NCI-H1105 (cell line): ENCODE measurements around the gene SGO1.

ENCODE experiments used
- DNase-seq: peaks from one replicate; lab custom pipeline; 2025; lab: John Stamatoyannopoulos, UW

Gene SGO1

GRCh38 chr3:20154928-20155327 lies 31.1 kb downstream of the SGO1 start:
- no peak for DNase-seq

GRCh38 chr3:20154078-20154477 lies 31.9 kb downstream of the SGO1 start:
- DNase-seq = no peak

- DNase-seq = no peak
These were observed 37.5 kb downstream of the SGO1 start for GRCh38 chr3:20148466-20148865.

DNA sequence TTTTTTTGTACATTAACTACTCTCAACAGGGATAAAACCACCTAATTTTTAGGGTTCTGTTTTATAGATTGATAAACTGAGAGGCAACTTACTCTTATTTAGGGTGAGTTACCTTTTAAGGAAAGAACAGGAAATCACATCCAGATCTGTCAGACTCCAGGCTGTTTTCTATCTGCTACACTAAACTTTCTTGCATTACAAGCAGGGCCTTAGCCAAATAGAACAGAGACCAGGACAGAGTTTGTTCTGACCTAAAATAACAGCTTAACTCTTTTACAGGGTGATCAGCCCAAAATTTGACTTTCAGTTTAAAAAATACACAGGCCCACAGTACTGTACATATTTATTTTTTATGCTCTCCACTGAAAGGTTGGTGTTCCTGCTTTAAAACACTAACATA lies 38.6 kb downstream of the SGO1 start:
- DNase-seq = no peak

DNA sequence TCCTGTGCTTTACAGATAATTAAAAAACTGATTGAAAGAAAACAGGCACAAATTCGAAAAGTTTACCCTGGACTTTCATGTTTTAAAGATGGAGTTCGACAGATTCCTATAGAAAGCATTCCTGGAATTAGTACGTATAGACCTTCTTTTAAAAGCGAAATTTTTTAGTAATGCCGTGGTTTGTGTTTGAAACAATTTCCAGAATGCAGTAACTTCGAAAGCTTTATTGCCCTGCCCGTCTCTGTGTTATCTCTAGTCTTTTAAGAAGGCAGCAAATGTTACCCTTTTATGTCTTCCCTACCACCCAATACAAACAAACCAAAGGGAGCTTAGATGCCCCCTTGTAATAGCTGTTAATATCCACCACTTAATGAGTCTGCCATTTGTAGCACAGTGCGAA lies 39.7 kb downstream of the SGO1 start:
- no peak for DNase-seq

DNA sequence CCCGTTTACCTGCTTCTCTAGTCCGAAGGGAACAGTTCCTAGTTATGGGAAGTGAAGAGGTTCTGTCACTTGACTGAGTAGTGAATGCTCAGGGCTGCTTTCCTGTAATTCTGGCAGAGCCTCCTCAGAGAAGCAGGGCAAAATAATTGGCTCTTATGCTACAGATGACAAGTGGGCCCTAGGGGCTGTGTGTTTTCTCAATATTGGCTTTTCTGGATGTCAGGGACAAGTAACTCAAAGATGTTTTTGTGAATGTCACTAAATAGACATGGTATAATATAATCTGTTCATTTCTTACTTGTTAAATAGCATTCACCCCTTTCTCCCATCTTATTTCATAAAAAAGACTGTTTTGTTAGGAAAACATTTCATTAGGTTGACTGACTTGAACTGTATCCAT lies 40.1 kb downstream of the SGO1 start:
- DNase-seq = no peak

DNA sequence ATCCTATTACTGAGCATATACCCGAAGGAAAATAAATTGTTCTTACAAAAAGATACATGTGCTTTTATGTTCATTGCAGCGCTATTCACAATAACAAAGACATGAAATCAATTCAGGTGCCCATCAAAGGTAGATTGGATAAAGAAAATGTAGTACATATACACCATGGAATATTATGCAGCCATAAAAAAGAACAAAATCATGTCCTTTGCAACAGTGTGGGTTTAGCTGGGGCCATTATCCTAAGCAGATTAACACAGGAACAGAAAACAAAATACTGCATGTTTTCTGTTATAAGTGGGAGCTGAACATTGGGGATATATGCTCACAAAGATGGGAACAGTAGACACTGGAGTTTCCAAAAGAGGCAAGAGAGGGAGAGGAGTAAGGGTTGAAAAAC lies 42.5 kb downstream of the SGO1 start:
- no peak for DNase-seq

DNA sequence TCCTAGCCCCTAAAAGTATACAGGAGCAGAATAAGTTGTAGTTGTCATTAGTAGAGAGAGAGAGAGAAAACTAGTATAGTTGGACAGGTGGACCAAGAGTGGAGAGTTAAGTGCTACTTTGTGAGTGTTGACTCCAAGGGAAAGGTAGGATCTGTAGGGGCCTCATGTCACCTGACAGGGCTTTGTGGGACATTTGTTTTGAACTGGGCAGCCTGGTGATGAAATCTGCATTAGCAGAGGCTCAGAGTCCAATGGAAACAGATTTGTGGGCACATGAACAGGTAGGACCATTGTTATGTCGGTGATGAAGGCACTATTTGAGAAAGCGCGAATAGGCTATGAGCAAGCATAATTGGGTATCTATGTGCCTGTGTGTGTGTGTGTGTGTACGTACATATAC lies 43.5 kb downstream of the SGO1 start:
- no peak for DNase-seq

DNA sequence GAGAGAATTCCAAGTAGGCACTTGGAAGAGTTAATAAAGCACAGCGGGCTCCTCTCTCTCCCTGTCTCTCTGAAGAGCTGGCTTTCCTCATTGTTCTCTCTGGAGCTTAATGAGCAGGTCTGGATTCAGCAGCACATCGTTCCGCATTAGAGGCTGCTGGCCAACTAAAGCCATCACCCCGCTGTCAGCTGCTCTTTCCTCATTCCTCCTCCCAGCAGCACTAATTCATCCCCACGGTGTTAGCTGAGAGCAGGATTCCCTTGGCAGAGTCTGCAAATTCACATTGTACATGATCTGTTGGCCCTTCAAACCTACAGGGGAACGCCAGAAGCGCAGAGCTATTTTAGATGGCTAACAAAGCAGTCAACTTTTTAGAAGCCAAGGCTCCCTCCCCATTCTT lies 44.2 kb downstream of the SGO1 start:
- DNase-seq = no peak

DNA sequence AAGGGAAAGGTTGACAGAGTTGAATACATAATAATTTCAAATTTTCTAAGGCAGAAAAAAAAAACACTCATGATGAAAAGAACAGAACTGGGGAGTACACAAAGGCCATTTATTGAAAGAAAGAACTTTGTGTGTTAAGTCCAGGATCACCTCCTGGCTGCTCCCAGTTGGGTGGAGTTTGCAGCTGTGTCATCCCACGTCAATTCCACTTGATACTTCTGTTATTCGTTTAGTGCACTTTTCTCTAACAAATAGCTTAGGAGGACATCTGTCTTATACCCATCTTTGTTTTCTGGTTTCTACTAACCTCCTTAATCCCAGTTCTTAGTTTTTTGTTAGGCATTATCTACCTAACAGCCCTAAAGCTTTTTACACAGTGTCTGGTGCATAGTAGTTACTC lies 44.7 kb downstream of the SGO1 start:
- DNase-seq = no peak

- DNase-seq = no peak
These were observed 45.1 kb downstream of the SGO1 start for GRCh38 chr3:20140881-20141280.

- DNase-seq = no peak
These were observed 48.4 kb downstream of the SGO1 start for GRCh38 chr3:20137647-20138046.

DNA sequence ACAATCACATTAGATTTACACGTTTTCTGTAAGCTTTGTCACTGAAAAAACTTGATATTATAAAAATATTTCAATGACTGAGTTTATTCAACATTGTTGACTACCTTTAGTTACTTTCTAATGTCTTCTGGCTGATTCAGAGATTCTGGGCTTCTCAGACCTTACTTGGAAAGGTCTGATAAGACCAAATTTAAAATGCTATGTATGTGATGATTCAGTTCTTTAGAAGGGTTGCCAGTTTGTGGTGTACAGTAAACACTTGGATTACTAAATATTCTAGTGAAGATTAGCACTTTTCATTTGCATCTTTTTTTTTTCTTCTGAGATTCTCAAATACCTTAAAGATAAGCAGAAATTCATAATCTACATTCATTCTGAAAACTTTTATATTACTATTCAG lies 49.8 kb downstream of the SGO1 start:
- DNase-seq = no peak

DNA sequence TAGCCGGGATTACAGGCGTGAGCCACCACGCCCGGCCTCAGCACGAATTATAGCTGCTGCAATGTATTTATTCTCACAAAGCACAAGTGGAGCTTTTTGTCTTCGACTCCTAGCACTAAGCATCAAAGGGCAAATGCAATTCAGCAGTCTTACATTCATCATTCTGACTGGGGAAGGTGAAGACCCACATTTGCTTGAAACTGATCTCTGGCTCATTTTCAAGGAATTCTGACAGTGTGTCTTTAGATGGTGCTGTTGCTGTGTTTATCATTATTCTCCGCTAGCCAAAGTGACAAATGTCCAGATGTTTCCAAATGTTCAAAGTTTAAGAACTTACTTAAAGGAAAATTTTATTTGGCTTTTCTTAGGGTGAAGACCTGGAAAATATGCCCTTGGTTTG lies 55.9 kb downstream of the SGO1 start:
- no peak for DNase-seq

DNA sequence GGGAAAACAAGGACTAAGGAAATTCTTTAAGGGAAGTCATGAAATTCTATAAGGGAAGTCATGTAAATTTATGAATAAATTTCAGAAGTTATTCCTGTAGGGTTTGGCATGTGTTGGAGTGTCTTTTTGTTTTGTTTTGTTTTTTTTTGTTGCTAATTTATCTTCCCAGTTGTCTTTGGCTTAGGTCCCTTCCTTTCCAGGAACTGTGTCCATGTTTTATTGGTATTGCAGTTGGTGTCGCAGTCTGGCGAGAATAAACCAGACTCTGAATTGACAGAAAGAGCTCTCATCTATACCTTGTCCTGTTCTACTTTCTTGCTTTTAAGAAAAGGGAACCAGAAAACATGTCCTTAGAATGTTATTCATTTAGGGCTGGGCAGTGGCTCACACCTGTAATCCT lies 57.6 kb downstream of the SGO1 start:
- DNase-seq = no peak

DNA sequence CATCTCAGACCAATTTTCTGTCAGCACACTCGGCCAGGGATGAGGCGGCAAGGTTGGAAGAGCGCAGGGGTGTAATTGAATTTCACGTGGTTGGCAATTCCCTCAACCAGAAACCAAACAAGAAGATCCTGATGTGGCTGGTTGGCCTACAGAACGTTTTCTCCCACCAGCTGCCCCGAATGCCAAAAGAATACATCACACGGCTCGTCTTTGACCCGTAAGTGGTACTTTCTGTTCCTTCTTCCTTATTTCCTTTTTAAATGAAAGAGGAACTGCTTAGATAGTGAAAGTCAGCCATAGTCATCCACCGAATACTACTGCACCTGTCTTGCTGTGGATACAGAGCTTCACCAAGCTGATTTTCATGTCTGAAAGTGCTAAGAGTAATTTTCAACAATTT lies 60.1 kb downstream of the SGO1 start:
- DNase-seq = no peak

GRCh38 chr3:20125289-20125688 lies 60.7 kb downstream of the SGO1 start:
- no peak for DNase-seq

DNA sequence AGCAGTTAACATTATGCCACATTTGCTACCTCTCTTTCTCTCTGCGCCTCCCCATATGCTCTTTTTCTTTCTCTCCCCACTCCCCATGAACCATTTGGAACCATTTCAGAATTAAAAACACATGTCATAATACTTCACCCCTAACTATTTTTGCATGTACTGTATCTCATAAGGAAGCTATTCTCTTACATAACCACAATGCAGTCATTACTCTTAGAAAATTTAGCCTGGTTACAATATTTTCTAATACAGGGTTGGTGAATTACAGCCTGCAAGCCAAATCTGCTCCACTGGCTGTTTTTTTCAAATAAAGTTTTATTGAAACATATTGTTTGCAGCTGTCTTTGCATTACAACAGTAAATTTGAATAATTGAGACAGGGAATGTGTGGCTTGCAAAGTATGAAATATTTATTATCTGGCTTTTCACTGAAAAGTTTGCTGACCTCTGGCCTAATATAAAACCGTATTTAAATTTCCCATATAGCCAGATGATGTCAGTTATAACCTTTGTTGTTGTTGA lies 62.8 kb downstream of the SGO1 start:
- DNase-seq = no peak

DNA sequence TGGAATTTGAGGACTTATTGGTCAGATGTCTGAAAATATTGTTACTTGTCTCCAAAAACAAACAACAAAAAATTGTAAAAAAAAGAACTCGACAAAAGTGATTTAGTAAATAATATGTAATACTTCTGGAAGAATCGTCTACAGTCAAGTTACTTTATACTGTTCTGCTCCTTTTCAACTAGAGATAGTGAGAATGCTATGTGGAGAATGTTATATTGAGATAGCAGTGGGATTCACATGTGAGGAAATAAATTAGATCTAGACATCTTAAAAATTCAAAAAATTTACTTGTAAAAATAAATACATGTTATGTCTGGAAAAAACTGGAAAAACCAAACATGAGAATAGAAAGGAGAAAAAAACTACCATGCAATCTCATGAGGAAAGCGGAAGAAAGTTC lies 64.9 kb downstream of the SGO1 start:
- no peak for DNase-seq
